ENCODE data around the gene COG5.

GRCh38 chr7:107370816-107371215, 192.9 kb downstream of the COG5 start:
- no peak for TF ChIP-seq POLR2A (IDR thresholded peaks at IDR 0.05)
- TF ChIP-seq CTCF (IDR thresholded peaks at IDR 0.05 in 4 of 5, conservative IDR thresholded peaks at IDR 0.05 in 1 of 5): no peak
